NCI-H524 (cell line): Measurements from ENCODE around the gene NAA15.
"Not testable (repeated sequence)": the region's sequence is repeated elsewhere in the genome, so short reads cannot be mapped to it uniquely, and the experiment has no call there.

ENCODE experiments used
- DNase-seq, 2 experiments: peaks; one replicate each; lab custom pipeline; 2025; lab: John Stamatoyannopoulos, UW

NAA15 gene

DNA sequence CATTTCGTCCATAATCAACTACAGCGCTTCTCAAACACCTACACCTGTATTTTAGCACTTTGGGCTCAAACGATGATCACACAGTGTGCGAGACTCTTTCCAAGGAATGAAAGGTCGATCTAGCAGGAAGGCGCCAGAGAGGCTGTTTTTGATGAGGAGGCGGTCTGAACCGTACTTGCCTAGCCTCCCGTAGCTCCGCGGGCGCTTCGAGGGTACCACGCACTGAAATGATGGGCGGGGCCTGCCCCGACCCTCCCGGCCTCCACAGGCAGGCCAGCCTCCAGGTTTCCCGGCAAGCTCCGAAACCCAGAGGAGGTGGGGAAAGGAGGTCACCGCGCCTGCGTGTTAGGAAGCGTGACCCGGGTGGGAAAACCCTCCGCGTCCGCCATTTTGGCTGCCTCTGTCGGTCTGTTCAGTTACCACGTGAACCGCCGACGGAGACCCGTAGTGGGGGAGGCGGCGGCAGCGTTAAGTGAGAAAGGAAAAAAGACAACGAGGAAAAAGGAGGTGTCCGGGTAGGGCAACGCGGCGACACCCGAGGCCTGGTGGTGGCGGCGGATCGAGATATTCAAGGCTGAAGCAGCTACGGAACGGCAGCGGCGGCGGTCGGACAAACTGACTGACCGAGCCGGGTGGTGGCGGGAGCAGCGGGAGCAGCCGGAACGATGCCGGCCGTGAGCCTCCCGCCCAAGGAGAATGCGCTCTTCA lies at the start of gene NAA15:
Gene NAA15, plus strand, starts transcription at position 393 of the 708 bp plus-strand sequence. Its CDS starts 273 bp downstream, at position 666.
- DNase-seq = peak; percentile 88 to 95

DNA sequence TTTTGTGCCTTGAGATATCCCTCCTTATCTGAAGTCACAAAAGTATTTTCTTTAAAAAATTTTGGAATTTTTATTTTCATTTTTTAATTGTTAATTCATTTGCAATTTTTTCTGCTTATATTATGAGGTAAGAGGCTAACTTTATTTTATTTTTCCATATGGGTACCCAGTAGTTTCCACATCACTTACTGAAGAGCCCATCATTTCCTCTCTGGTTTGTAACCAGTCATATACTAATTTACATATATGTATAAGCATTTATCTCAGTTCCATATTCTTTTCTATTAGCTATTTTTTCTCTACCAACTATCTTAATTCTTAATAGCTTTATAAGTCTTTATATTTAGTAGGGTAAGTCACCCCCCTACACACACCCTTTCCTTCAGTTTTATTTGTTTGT lies 48.3 kb upstream of the NAA15 start:
- no peak for DNase-seq

DNA sequence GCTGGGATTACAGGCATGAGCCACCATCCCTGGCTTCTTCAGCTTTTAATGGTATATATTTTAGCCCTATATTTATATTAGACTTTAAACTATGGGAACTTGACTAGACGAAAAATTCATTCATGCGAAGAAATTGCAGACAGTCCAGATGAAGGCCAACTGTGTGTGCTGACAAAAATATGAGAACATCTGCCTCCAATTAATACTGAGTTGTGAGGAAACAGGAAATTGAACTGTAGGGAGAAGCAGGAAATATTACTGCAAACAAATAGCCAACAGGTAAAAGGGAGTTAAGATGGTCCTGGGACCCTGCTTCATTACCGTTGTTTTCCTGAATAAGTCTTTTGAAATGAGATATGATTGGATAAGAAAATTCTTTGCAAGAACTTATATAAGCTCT lies 47.6 kb upstream of the NAA15 start:
- DNase-seq = no peak

DNA sequence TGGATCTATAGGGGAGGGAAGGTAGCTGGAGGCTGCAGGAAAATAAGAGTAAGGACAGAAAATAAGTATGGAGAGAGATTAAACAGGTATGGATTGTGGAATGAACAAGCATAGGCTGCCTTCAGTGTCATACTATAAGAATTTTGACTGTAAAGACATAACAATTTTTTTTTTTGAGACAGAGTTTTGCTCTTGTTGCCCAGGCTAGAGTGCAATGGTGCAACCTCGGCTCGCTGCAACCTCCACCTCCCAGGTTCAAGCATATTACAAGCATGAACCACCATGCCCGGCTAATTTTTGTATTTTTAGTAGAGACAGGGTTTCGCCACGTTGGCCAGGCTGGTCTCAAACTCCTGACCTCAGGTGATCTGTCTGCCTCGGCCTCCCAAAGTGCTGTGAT lies 45.7 kb upstream of the NAA15 start:
- DNase-seq = not testable (repeated sequence)

DNA sequence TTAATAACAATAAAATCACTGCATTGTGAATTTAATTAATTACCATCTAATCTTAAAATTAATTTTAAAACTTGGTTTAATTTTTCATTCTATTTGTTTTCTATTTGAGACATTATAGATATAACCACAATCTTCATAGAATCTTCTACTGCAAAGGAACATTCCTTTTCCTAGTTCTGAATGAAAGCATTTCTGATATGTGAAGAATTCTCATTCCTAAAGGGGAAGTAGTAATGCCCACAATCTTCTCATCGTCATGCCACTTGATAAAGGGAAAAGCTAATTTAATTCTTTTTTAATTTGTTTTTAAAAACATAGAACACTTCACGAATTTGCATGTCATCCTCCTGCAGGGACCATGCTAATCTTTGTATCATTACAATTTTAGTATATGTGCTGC lies 45.0 kb upstream of the NAA15 start:
- DNase-seq = no peak

DNA sequence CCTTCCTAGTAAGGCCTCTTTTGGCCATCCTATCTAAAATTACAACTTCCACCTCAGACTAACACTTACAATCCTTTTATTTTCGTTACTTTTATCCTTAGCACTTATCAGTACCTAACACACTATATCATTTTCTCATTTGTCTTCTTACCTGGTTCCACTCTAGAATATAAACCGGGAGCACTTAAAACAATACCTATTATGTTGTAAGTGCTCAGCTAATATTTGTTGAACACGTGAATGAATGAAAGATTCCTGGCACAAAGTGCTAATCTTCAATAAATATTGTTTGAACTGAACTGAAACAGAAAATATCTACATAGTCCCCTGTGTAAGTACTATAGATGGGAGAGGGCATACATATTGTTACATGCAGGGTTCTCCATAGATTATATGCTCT lies 35.7 kb upstream of the NAA15 start:
- DNase-seq = no peak

DNA sequence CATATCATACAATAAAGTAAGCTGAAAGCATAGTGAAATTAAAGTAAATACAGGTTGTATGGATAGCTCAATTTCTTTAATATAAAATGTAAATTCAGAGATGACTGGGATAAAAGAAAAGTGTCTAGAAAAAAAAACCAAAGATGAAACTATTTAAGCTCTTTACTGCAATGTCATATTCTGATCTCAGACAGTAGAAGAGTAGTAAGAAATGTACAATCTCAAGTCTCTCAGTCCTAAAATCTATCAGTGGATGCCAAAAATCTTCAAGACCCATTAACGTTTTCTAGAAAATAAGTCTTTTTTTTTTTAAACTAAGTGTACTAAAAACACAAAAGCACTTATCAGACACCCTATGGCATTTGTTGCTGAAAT lies 35.1 kb upstream of the NAA15 start:
- no peak for DNase-seq

DNA sequence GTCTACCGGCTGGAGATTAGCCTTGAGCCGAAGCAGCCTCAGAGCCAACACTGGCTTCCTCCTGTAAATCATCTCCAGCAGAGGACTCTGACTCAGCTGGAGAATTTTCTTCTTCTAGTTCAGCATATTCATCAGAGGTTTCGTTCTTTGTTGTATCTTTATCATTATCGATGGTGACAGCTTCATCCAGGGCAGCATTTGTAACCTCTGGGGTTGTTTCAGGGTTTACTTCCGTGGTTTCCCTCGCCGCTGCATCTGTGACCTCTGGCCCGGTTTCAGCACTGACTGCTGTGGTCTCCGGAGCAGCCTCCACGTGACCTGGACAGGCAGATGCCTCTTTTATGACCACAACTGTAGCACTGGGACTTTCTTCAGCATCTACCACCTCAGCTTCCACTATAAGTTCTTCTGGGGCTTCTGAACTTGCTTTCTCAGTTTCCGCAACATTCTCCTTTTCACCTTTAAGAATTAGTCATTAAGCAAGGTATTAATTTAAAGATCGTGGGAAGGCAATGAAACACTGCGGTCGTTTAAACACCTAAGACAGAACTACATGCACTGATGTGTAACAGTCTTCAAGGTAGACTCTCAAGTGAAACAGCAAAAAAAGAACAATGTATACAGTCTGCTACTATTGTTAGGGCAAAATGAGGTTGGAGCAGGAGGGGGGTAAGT lies 34.6 kb upstream of the NAA15 start:
- peak in 1 of 2 experiments; percentile 5 for DNase-seq

DNA sequence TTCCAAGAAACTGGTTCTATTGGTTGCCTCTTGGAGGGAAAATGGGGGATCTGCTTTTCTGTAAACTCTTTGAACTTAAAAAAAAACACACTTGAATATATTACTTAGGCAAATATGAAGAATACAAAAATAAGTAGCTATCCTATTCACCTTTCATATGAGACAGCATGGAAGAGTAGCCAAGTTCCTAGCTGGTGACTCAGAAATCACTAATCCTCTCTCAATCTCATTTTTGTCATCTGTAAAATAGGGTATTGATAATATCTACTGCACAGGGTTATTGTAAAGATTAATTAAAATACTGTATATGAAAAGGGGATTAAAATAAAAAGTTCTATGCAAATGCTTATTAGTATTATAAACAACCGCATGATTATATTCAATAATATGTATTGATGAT lies 34.0 kb upstream of the NAA15 start:
- DNase-seq = no peak

DNA sequence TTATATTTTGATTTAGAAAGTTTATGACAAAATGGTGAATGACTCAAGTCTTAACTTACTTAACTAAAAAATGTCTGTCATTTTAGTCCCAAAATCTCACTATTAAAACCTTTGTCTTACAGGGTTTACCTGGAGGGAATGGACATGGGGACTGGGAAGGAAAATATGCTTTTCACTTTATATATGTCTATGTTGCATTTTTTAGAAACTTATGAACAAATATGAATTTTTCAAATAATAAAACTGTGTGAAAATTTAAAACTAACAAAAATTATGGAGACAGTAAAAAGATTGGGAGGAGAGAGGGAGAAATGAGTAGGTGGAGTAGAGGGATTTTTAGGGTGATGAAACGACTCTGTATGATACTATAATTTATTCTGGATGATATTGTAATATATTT lies 27.5 kb upstream of the NAA15 start:
- no peak for DNase-seq

DNA sequence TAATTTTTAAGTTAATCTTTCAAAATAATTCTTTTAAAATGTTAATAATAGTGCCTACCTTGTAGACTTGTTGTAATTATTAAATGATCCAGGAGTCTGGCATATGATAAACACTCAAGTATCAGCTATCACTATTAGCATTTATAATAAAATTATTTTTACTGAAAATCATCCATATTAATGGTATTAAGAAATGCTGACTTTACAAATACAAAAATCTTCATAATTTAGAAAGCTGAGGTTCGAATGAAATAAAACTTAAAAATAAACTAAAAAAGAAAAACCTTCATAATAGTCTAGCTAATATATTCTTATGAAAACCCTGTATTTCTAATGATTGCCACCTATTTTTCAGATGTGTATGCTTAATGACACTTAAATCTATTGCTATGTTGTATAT lies 26.5 kb upstream of the NAA15 start:
- DNase-seq = no peak

DNA sequence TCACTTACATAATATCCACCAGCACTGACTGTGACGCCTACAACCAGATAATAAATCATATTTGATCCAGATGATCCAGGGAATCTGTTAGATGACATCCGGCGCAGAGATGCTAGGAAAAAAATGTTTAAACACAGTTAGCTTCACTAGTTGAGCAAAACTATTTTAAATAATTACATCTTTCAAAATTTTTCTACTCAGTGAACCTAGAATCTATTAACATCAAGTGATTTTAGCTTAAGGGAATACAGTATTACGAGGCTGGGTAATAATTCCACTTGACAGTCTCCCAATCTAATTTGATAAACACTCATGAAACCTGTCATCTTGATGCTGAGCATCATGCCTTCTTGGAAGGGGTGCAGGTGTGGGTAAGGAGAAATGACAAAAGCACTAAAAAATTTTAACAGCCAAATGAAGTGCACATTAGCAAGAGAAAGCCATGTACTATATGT lies 26.0 kb upstream of the NAA15 start:
- no peak for DNase-seq

DNA sequence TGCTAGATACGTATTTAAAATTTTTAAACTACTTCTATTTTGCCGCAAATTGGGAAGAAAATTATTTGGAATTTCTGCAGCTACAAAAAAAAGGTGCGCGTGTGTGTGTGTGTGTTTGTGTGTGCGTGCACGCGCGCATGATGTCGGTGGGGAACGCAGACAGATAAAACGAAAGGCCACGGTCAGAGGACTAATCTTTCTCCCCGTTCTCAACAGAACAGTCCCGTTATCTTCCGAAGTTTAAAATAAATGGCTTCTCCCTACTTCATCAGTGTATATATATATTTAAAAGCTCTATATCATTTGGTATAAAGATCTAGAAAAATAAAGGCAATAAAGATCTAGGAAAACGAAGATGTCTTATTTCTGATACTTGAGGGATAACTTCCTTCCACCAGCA lies 22.8 kb upstream of the NAA15 start:
- DNase-seq = no peak

DNA sequence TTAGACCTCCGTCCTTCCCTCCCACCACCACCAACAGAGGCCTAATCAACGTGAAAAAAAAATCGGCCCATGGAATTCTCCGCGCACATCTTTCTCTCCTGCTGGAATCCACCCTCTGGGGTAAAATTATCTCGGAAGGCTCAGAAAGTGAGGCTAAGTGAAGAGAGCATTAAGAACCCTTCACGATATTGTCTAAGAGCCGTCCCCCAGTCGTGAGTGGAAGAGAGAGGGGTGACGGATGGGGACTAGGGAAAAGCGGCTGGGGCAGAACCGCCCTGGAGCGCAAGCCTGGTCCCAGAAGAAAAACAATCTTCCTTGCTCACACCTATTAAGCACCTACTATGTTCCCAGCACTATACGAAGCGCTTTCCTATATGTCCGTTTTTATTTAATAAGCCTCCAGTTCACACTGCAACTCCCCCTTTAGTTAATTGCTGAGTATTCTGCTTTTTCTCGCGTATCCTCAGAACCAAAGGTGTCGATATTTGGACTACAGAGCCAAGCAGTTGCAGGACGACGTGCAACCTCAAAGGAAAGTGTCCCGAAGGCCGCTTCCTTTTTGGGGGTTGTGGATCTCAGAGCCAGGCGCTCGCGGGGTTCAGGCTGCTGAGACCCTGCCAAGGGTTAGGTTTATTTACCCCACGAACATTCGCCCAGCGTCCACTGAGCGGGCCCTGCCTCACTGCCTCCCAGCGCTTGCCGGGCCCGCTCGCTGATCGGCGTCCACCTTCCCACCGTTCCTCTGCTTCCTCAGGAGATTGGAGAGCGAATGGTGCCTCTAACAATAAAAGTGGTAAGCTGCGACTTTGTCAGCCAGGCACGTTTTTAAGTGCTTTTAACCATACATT lies 22.2 kb upstream of the NAA15 start:
- DNase-seq = no peak

DNA sequence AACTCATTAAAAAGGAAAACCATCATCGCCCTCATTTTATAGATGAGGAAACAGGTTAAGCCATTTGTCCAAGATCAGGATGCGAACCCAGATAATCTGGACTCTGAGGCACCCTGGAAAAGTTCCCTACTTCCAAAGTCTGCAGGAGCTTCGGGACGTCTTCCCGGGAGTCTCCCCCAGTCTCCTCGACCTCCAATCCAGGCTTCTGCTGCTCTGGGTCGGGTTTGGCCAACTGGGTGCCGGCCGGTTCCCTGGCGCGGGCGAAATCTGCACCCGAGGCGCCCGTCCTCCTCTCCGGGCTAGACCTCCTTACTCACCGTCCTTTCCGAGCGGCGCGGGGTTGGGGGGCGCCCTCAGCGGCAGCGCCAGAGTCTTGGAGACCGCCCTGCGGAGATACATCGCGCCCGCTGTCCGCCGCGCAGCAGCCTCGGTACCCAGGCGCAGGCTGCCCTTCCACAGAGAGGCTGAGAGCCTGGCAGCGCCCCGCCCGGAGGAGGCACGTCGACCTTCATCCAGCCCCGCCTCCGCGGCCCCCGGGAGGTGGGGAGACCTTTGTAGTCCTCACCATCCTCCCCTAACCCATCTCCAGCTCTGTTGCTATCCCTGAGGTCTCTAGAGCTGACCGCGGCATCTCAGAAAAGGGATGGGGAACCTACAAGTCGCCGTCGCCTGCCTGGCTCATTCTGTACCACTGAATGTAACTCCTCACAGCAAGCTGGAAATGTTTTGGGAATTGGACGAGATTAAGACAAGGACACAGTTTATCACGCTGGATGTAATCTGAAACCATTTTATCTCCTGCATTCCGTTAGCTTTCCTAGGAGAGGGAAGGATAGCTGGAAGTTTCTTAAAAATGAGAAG lies 21.3 kb upstream of the NAA15 start, which contains the start of gene MGARP:
Gene MGARP, minus strand, starts transcription at position 466 of the 861 bp plus-strand sequence. Its CDS starts 67 bp downstream, at position 399.
- peak in 1 of 2 experiments; percentile 21 for DNase-seq

DNA sequence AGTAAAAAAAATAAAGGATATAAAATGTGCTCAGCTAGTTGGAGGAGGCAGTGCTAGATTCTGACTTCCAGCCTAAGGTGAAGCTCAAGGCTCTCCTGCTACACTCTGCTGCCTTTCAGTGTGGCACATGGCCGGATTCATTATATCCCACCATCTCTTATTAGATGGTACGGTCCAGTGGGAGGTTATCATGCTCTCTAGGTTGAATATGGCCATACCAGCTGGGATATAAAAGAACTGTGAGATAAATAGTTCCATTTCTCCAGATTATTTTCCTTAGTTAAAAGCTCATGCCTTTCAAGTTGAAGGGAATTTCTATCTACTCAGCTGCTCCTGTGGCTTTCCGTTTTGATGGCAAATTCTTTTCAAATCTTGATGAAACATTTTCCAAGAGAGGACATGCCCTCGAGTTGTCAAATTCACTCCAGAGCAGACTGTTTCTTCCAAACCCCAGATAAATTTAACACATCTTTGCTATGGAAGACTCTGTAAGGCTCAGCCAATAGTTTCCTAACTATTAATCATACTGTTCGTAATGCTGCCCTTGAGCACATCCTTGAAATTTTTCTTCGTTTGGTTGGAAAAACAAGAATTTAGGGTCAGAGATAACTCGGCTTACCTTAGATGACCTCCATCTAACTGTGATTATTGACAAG lies 19.1 kb upstream of the NAA15 start:
- DNase-seq = no peak

DNA sequence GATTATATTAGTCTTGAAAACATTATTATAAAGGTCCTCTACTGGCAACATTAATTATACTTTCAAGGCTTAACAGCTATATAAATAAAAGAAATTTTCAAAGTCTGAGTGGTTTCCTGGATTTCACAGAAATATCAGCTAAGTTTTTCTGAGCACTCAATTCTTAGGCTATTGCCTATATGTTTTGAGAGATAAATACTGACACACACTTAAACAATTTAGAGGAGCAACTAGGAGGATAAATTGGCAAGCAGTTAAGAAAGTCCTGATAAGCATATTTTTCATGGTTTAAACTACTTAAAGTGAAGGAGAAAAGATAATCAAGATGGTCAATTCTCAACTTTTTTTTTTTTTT lies 18.6 kb upstream of the NAA15 start:
- DNase-seq = no peak

DNA sequence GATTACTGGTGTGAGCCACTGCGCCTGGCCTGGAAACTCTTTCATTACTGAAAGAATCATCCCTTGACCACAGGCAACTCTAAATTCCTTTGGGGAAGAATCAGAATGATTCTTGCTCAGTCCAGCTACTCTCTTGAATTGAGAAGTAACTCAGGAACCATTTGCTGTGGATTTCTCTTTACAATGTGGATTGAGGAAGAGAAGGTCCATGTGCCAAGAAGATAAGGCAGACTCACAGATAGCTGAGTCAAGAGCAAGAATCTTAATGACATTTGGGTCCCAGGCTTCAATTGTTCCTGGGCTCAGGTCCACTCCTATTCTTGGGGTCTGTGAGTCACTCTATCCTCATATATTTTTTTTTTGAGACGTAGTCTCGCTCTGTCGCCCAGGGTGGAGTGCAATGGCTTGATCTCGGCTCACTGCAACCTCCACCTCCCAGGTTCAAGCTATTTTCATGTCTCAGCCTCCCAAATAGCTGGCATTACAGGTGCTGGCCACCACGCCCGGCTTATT lies 15.1 kb upstream of the NAA15 start:
- DNase-seq = no peak

DNA sequence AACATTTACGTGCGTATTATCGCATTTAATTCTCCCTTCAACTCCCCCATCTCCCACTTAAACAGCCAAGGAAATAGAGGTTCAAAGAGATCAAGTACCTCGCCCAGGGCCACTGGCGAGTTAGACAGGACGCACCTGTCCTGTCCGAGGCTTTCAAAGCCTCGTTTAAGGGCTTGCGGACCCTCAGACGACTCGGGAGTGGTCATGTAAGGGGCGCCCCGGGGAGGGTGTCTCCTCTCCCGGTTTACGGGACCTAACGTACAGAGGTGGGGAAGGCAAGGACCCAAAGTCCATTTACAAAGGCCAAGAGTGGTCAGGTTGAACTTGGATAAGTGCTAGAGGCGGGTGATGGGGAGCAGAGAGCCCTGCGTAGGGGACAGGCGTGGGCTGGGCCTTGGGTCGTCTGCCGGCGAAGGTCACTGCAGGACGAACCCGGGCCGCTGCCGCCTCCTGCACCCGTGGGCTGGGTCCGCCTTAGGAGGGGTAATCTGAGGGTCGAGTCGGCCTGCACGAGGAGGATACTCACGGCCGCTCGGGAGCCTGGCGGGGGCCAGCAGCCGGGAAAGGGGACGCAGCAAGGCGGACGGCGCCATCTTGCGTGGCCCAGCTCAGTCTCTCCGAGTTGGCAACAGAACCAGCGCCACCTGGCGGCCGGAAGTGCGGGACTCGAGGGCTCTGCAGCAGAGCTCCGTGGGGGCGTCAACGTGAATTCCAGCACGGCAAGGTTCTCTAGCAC lies 5.9 kb upstream of the NAA15 start:
- DNase-seq = peak; percentile 65 to 78

DNA sequence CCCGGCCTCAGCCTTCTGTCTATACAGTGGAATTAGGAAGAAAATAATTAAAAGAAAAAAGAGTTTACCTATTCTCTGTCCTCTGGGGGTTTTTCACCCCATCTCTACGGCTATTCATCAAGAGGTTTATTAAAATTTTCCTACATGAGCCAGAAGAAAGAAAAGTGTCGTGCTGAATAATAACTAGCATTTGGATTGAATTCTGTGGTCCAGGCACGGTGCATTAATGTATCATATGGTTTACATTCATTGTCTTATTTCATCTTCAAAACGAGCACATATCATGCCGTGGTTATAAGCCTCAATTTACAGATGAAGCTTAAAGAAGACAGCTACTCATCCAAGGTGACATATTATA lies 5.4 kb upstream of the NAA15 start:
- DNase-seq = no peak
